Gastrocnemius medialis (tissue), 4 donors: Measurements from ENCODE around the gene SGCB. TPM values are rescaled to one million over a fixed set of nuclear protein-coding genes. Genes with fewer than 3 reads are reported as not detected.

Source experiments
- ATAC-seq, 2 donors: fragments of 150-250 bp; one replicate each; pipeline ENCODE4 v1.9.1; 2016
- DNase-seq, 2 donors: peaks; one replicate each; pipeline ENCODE4 v3.0.0-alpha.2; 2019
- H3K27ac ChIP-seq, 4 donors: fragments of 200-600 bp; sonication (generic); 1 replicate in 1 of 4; 2 replicates in 3 of 4; pipeline ENCODE4 v1.5.1; 2016 to 2018; ENCODE audit warnings: mild to moderate bottlenecking in 2 of 4, moderate library complexity in 1 of 4
- H3K27me3 ChIP-seq, 3 donors: fragments of 200-600 bp; sonication (generic) in 2 of 3; 1 replicate in 1 of 3; 2 replicates in 2 of 3; pipeline versions ENCODE4 v1.5.1 to v1.6.0; 2016 to 2019; ENCODE audit warnings: mild to moderate bottlenecking in 1 of 3, moderate library complexity in 1 of 3
- H3K36me3 ChIP-seq, 2 donors: fragments of 200-600 bp; sonication (generic) in 1 of 2; one replicate each; pipeline ENCODE4 v1.5.1; 2017 to 2018
- H3K4me1 ChIP-seq, 2 donors: fragments of 200-600 bp; sonication (generic) in 1 of 2; one replicate each; pipeline ENCODE4 v1.5.1; 2016 to 2017; ENCODE audit warnings: mild to moderate bottlenecking in 2 of 2
- H3K4me3 ChIP-seq, 4 donors: fragments of 200-600 bp; sonication (generic) in 3 of 4; 1 replicate in 1 of 4; 2 replicates in 3 of 4; pipeline ENCODE4 v1.5.1; 2016 to 2019; ENCODE audit warnings: mild to moderate bottlenecking in 2 of 4
- H3K9me3 ChIP-seq, 3 donors: fragments of 200-600 bp; sonication (generic) in 2 of 3; 1 replicate in 1 of 3; 2 replicates in 2 of 3; pipeline ENCODE4 v1.5.1; 2016 to 2019
- CTCF ChIP-seq, 5 experiments: fragments of 450-650 bp in 3 of 5; fragments of 200-600 bp in 2 of 5; sonication (generic) in 2 of 5; IDR thresholded peaks in 4 of 5; conservative IDR thresholded peaks in 1 of 5; 1 replicate in 4 of 5; 2 replicates in 1 of 5; pipeline ENCODE4 v1.5.1; 2016 to 2019; ENCODE audit warnings: antibody characterized with exemption in 5 of 5, mild to moderate bottlenecking in 3 of 5, moderate library complexity in 3 of 5
- POLR2A ChIP-seq, 2 donors: fragments of 450-650 bp; IDR thresholded peaks; one replicate each; pipeline ENCODE4 v1.6.1; 2017; ENCODE audit warnings: antibody characterized with exemption in 2 of 2, mild to moderate bottlenecking in 2 of 2, moderate library complexity in 2 of 2
- in situ Hi-C, 4 donors: fragments of 200-750 bp; cut with MboI; loops; one replicate each; pipeline versions ENCODE4 v1.15.0 to v1.8.0; 2017; ENCODE audit warnings: low sequenced_read_pairs in 4 of 4
- intact Hi-C: fragments of 100-400 bp; cut with DNase I; formaldehyde crosslinking; loops from one replicate; pipeline ENCODE4 v1.15.1; 2023; ENCODE audit warnings: low total_unique reads
- total RNA-seq, 4 donors: library from RNA; depleted of rRNA; stranded (reverse); fragments of >200 nt; gene quantifications; one replicate each; pipeline versions ENCODE4 v1.1.0 to v1.2.3, GENCODE V29; 2016

The SGCB gene
- total RNA-seq, 4 donors from 2014 or later = 24.8 to 49.8 (median 39.8) TPM

DNA sequence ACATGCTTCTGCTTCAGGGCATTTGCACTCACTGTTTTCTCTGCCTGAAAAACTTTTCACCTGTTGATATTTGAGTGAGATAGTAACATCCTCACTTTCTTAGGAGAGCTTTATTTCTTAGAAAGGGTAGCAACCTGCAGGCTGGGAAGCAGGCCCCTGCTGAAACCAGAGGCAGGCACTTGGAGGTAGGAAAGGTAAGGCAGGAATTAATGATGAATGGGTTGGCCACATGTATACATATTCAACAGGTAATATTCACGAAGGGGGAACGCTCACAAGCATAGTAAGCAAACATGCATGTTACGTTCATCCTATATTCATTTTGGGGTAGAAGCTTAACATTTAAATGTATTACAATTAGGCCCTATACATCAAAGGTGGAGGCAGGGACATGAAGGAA, 16.2 kb upstream of the SGCB start:
- Histone ChIP-seq H3K27me3 (peaks cover 0 to 5% (median 0%) of the 10 kb centered on the region in 3 donors), H3K27ac (no peak overlapping the region), H3K4me3 (no peak overlapping the region), H3K36me3 (no peaks in the 10 kb centered on the region), H3K9me3 (no peaks in the 10 kb centered on the region), H3K4me1 (peaks cover 0 to 5% of the 10 kb centered on the region in 2 donors)
- TF ChIP-seq CTCF (IDR thresholded peaks at IDR 0.05 in 4 of 5, conservative IDR thresholded peaks at IDR 0.05 in 1 of 5) (no peak), POLR2A (IDR thresholded peaks at IDR 0.05) (no peak)
- in situ Hi-C loops = no loop called here
- ATAC-seq = no peak
- intact Hi-C loops = no loop called here
- no peak for DNase-seq

- peak overlapping the region in 1 of 4 donors; percentile 46 for H3K27ac ChIP-seq
- intact Hi-C loops = no loop called here
- no peaks in the 10 kb centered on the region for H3K36me3 ChIP-seq
- H3K9me3 ChIP-seq = no peaks in the 10 kb centered on the region
- no peaks in the 10 kb centered on the region for H3K4me1 ChIP-seq
- ATAC-seq (peak in 1 of 2 donors; percentile 16), DNase-seq (no peak)
- TF ChIP-seq CTCF (IDR thresholded peaks at IDR 0.05 in 4 of 5, conservative IDR thresholded peaks at IDR 0.05 in 1 of 5) (no peak), POLR2A (IDR thresholded peaks at IDR 0.05) (no peak)
- peak overlapping the region; percentile 59 to 79 (median 64) for H3K4me3 ChIP-seq
- peaks cover 0 to 5% (median 0%) of the 10 kb centered on the region in 3 donors for H3K27me3 ChIP-seq
- in situ Hi-C loops = no loop called here
Measured at GRCh38 chr4:52052475-52052780, 14.3 kb upstream of the SGCB start.

DNA sequence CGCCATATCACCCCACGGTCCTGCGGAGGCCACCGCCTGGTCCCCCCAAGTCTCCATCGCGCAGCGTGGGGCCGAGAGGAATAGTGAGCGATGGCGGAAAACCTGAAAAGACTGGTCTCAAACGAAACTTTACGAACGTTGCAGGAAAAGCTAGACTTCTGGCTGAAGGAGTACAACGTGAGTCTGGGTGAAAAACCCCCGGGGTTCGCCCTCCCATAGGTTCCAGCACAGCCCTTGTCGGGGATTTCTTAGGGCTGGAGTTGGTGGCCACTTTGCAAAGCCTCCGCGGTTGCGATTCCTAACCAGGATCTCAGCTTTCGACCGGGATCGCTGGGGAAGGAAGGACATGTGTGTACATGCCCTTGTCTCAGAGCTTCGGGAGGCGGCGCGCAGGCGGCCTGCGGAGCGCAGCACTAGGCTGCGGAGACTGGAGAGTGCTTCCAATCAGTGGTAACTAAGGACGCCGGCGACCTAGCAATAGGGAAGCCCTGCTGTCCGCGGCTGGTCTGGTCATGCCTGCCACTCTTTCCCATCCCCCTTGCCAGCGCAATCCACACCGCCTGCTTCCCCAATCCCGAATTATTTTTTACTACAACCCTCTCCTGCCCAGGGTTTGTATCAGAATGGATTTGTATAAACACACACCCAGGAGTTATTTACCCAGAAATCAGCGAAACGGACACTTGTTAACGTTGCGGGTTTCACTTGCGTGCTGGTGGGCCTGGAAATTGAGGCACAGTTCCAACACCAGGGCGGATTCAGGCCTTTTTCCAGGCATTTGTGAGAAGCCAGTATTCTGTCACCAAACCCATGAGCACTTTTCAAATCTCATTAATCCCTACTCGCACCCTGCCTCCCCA, 13.7 kb upstream of the SGCB start:
- ATAC-seq = peak; percentile 82 to 84
- Histone ChIP-seq H3K9me3 (no peaks in the 10 kb centered on the region), H3K4me1 (no peaks in the 10 kb centered on the region), H3K36me3 (no peaks in the 10 kb centered on the region), H3K27ac (peak overlapping the region; percentile 16 to 54 (median 34)), H3K27me3 (peaks cover 0 to 5% (median 0%) of the 10 kb centered on the region in 3 donors), H3K4me3 (peak overlapping the region; percentile 59 to 79 (median 64))
- DNase-seq = peak; percentile 49 to 52
- intact Hi-C loops = no loop called here
- TF ChIP-seq POLR2A (IDR thresholded peaks at IDR 0.05) (no peak), CTCF (IDR thresholded peaks at IDR 0.05 in 4 of 5, conservative IDR thresholded peaks at IDR 0.05 in 1 of 5) (no peak)
- in situ Hi-C loops = no loop called here

DNA sequence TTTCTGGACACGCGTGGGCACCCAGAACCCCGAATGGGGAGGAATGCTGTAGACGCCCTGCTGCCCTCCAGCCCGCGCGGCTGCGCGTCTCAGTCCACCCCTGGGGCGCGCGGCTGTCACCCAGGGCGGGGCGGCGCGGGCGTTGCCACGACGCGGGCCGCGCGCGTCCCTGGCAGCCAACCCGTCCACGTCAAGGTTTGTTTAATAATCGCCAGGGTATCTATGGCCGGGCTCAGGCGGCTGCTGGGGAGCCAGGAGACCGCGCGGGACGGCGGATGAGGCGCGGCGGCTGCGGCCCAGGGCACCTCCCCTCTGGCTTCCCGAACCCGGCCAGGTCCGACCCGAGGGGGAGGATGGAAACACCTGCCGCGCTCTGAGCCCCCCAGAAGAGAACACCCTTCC, 13.1 kb upstream of the SGCB start, which contains the start of gene SPATA18:
Gene SPATA18 (plus strand): TSS at position 92 of the 402 bp plus-strand sequence. CDS start 401 bp downstream, outside the sequence.
- Histone ChIP-seq H3K27me3 (peaks cover 0 to 5% (median 0%) of the 10 kb centered on the region in 3 donors), H3K4me1 (no peaks in the 10 kb centered on the region), H3K36me3 (no peaks in the 10 kb centered on the region), H3K9me3 (no peaks in the 10 kb centered on the region), H3K4me3 (peak within 1 kb of the TSS; percentile 59 to 79 (median 64)), H3K27ac (peak within 1 kb of the TSS; percentile 16 to 54 (median 34))
- TF ChIP-seq CTCF (IDR thresholded peaks at IDR 0.05 in 4 of 5, conservative IDR thresholded peaks at IDR 0.05 in 1 of 5) = no peak
- TF ChIP-seq POLR2A (IDR thresholded peaks at IDR 0.05) = no peak
- intact Hi-C loops = no loop called here
- ATAC-seq = peak in 1 of 2 donors; percentile 18
- in situ Hi-C loops = no loop called here
- peak in 1 of 2 donors; percentile 12 for DNase-seq
